Vagina (tissue), 2 donors: ENCODE measurements around the gene TENM4.

Experiments
- POLR2A ChIP-seq, 2 donors: fragments of 450-650 bp; IDR thresholded peaks; one replicate each; pipeline ENCODE4 v1.6.1; 2017; ENCODE audit warnings: antibody characterized with exemption in 2 of 2, mild to moderate bottlenecking in 2 of 2, moderate library complexity in 2 of 2
- POLR2AphosphoS5 ChIP-seq, 2 donors: sonication (generic); formaldehyde crosslinking; IDR thresholded peaks; one replicate each; pipeline ENCODE4 v1.9.0; 2017; ENCODE audit warnings: antibody characterized with exemption in 2 of 2, mild to moderate bottlenecking in 2 of 2, low read depth in 1 of 2; ENCODE audit not compliant: insufficient read depth in 1 of 2
- TF ChIP-seq, protein P1 (sequence below), 3 experiments: fragments of 450-650 bp in 2 of 3; fragments of 200-600 bp in 1 of 3; sonication (generic) in 1 of 3; IDR thresholded peaks; one replicate each; pipeline ENCODE4 v1.5.1; 2017 to 2019; ENCODE audit warnings: antibody characterized with exemption in 3 of 3, mild to moderate bottlenecking in 2 of 3, moderate library complexity in 2 of 3

DNA sequence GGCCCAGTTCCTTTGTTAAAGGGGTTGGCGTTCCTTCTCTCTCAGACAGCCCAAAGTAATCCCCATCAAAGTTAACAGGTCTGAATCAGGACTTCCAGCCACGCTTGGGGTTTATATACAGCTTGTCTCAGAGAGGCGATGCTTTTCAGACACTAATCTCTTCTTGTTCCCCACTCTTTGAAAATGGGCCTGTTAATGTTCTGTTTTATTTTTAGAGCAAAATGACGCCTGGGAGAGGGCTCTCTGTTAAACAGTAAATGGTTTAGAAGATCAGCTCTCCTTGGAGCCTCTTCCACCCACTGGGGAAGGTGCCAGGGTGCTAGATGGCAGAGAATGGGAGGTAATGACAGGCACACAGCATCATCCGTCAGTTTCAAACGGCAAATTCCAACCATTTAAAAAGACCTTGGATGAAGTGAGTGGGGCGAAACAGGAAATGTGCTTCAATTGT lies 630.2 kb downstream of the TENM4 start:
- no peak for TF ChIP-seq POLR2AphosphoS5 (IDR thresholded peaks at IDR 0.05; ENCODE audit: insufficient read depth in 1 of 2, low read depth in 1 of 2)
- TF ChIP-seq, protein P1, sequence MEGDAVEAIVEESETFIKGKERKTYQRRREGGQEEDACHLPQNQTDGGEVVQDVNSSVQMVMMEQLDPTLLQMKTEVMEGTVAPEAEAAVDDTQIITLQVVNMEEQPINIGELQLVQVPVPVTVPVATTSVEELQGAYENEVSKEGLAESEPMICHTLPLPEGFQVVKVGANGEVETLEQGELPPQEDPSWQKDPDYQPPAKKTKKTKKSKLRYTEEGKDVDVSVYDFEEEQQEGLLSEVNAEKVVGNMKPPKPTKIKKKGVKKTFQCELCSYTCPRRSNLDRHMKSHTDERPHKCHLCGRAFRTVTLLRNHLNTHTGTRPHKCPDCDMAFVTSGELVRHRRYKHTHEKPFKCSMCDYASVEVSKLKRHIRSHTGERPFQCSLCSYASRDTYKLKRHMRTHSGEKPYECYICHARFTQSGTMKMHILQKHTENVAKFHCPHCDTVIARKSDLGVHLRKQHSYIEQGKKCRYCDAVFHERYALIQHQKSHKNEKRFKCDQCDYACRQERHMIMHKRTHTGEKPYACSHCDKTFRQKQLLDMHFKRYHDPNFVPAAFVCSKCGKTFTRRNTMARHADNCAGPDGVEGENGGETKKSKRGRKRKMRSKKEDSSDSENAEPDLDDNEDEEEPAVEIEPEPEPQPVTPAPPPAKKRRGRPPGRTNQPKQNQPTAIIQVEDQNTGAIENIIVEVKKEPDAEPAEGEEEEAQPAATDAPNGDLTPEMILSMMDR (IDR thresholded peaks at IDR 0.05): no peak
- TF ChIP-seq POLR2A (IDR thresholded peaks at IDR 0.05): no peak
